Common myeloid progenitor, CD34-positive (primary cell): ENCODE measurements around the gene CAMTA1.

Source experiments
- CTCF ChIA-PET: fragments of 350-600 bp; sonication (Branson Sonifier 250); formaldehyde crosslinking; loops from one replicate; lab custom pipeline; 2021; ENCODE audit warnings: antibody characterized with exemption; lab: Charles Lee
- POLR2A ChIA-PET: fragments of 350-600 bp; sonication (Branson Sonifier 250); formaldehyde crosslinking; loops from one replicate; lab custom pipeline; 2021; ENCODE audit warnings: antibody characterized with exemption; lab: Charles Lee
- DNase-seq, 3 donors: peaks; one replicate each; pipeline versions ENCODE4 v3.0.0 to v3.0.0-alpha.2; 2013
- H3K27ac ChIP-seq, 2 experiments: 1 replicate in 1 of 2; 2 replicates in 1 of 2; pipeline ENCODE4 v1.7.0; 2013; ENCODE audit warnings: inconsistent platforms in 2 of 2, low read length in 2 of 2, mild to moderate bottlenecking in 2 of 2, low read depth in 1 of 2, moderate library complexity in 1 of 2; ENCODE audit not compliant: severe bottlenecking in 2 of 2, insufficient read depth in 1 of 2, poor library complexity in 1 of 2
- H3K27me3 ChIP-seq, 5 experiments: replicated peaks in 2 of 5; 1 replicate in 3 of 5; 2 replicates in 2 of 5; pipeline versions ENCODE4 v1.6.1 to v1.7.0; 2013; ENCODE audit warnings: low read length in 4 of 5, mild to moderate bottlenecking in 2 of 5, moderate library complexity in 2 of 5, inconsistent platforms in 1 of 5; ENCODE audit not compliant: insufficient read depth in 5 of 5, control insufficient read depth in 4 of 5
- H3K36me3 ChIP-seq, 4 experiments: 1 replicate in 2 of 4; 2 replicates in 2 of 4; pipeline versions ENCODE4 v1.6.1 to v1.7.0; 2013; ENCODE audit warnings: low read length in 3 of 4, control low read depth in 1 of 4, mild to moderate bottlenecking in 1 of 4; ENCODE audit not compliant: control insufficient read depth in 4 of 4, insufficient read depth in 4 of 4
- H3K4me1 ChIP-seq, 4 experiments: 1 replicate in 3 of 4; 2 replicates in 1 of 4; pipeline versions ENCODE4 v1.6.1 to v1.7.1; 2013; ENCODE audit warnings: low read length in 3 of 4, mild to moderate bottlenecking in 3 of 4, control low read depth in 1 of 4, inconsistent platforms in 1 of 4, moderate library complexity in 1 of 4; ENCODE audit not compliant: control insufficient read depth in 4 of 4, insufficient read depth in 4 of 4; ENCODE audit errors: control extremely low read depth in 1 of 4
- H3K4me3 ChIP-seq, 7 experiments: 1 replicate in 4 of 7; 2 replicates in 3 of 7; pipeline versions ENCODE4 v1.5.1 to v1.7.0; 2013; ENCODE audit warnings: mild to moderate bottlenecking in 7 of 7, low read length in 6 of 7, moderate library complexity in 6 of 7, inconsistent platforms in 2 of 7, low read depth in 2 of 7, control low read depth in 1 of 7; ENCODE audit not compliant: insufficient read depth in 4 of 7, control insufficient read depth in 1 of 7; ENCODE audit errors: extremely low read depth in 1 of 7
- H3K9me3 ChIP-seq, 5 experiments: 1 replicate in 4 of 5; 2 replicates in 1 of 5; pipeline versions ENCODE4 v1.6.1 to v1.7.1; 2013; ENCODE audit warnings: low read length in 4 of 5, mild to moderate bottlenecking in 2 of 5, inconsistent platforms in 1 of 5, low read depth in 1 of 5, moderate library complexity in 1 of 5; ENCODE audit not compliant: control insufficient read depth in 4 of 5, insufficient read depth in 2 of 5; ENCODE audit errors: control extremely low read depth in 1 of 5
- WGBS: methylation state at CpG from one replicate; pipeline ENCODE4 v1.1.5; 2013; ENCODE audit not compliant: insufficient coverage; 5-methylcytosine and 5-hydroxymethylcytosine counted together

Gene CAMTA1

DNA sequence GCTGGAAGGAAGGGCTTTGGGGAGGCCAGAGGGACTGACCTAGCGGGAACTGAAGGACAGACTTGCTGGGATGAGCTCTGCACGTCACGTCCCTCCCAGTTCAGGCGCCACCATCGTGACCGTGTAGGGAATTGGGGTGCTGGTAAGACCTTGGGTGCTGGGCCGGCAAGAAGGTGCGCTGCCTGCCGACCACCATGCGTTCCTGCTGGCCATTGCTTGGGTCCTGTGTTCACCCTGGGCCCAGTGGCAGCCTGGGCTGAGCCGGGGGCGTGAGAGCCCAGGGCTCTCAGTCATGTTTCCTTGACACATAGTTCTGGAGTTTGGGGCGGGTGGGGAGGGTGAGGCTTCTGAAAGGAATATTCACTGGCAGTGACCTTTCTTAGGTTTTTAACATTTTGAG lies 176.0 kb downstream of the CAMTA1 start:
- POLR2A ChIA-PET, result no interaction called here
- Histone ChIP-seq H3K36me3 (no peaks in the 10 kb centered on the region), H3K27ac (no peak overlapping the region), H3K9me3 (peaks cover 0 to 2% (median 0%) of the 10 kb centered on the region in 5 experiments), H3K4me3 (no peak overlapping the region), H3K27me3 (peaks cover 0 to 40% (median 23%) of the 10 kb centered on the region in 5 experiments), H3K4me1 (peaks cover 0 to 17% (median 9%) of the 10 kb centered on the region in 4 experiments)
- CTCF ChIA-PET, result interaction anchor here (0.7 to 1.2 kb wide), 2 partner anchors 10 to 108 kb away, joined by 3 to 4 read pairs; no protein-coding TSS in a partner anchor
- WGBS, result 93% methylated on average over 10 of the region's 13 CpGs
- no peak for DNase-seq

DNA sequence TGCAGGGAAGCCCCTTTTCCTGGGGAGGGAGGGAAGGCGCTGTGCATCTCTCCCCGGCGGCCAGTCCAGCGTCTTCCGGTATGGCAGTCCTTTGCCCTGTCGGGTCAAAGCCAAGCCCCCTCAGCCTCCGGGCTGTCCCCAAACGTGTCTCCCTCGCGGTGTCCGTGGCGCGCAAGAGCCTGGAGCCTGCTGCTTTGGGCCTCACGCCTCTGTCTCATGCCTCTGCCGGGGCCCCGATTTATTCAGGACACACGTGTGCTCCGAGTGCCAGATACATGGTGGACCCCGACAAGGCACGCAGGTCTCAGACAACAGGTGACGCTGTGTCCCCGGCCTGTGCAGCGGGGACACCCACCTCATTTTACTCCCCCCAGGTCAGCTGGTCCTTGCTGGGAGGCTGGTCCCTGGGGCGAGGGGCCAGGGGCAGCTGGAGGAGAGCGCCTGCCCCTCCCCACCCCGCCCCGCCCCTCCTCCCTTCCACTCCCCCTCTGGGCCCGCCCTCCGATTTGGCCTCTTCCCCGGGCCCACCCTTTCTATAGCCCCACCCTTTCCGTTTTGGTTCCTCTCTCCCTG lies 176.7 kb downstream of the CAMTA1 start:
- WGBS, result 7% methylated on average over 20 of the region's 31 CpGs
- ChIA-PET CTCF (interaction anchor here (0.7 kb wide), 1 partner anchor 11 kb away, joined by 4 read pairs; no protein-coding TSS in a partner anchor), POLR2A (no interaction called here)
- DNase-seq, result peak in 2 of 3 donors; percentile 26 to 50
- Histone ChIP-seq H3K27me3 (peaks cover 0 to 40% (median 23%) of the 10 kb centered on the region in 5 experiments), H3K27ac (no peak overlapping the region), H3K9me3 (peaks cover 0 to 2% (median 0%) of the 10 kb centered on the region in 5 experiments), H3K4me3 (peak overlapping the region in 4 of 7 experiments; percentile 8 to 53 (median 32)), H3K4me1 (peaks cover 0 to 17% (median 9%) of the 10 kb centered on the region in 4 experiments), H3K36me3 (no peaks in the 10 kb centered on the region)

DNA sequence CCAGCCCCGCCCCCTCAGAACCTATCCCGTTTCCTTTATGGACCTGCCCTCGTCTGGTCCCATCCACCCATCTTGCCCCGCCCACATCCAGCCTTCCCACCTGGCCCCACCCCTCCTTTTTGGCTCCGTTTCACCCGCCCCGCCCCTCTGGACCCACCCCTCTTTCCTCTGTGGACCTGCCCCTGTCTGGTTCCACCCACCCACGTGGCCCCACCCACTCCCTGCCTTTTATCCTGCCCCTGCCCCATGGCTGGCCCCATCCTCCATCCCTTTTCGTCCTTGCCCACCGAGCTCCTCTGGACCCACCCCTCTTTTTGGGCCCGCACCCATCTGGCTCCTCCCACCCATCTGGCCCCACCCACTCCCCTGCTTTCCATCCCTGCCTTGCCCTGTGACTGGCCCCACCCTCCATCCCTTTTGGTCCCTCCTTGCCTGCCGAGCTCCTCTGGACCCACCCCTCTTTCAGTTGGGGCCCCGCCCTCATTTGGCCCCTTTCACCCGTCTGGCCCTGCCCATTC lies 177.3 kb downstream of the CAMTA1 start:
- Histone ChIP-seq H3K36me3 (no peaks in the 10 kb centered on the region), H3K27ac (no peak overlapping the region), H3K9me3 (no peaks in the 10 kb centered on the region), H3K27me3 (peaks cover 0 to 40% (median 23%) of the 10 kb centered on the region in 5 experiments), H3K4me1 (peaks cover 0 to 17% (median 13%) of the 10 kb centered on the region in 4 experiments), H3K4me3 (peak overlapping the region in 4 of 7 experiments; percentile 11 to 42 (median 30))
- peak; percentile 55 to 80 (median 59) for DNase-seq
- 0% methylated on average over 9 of the region's 14 CpGs for WGBS
- CTCF ChIA-PET, result no interaction called here
- POLR2A ChIA-PET, result interaction anchor here (1.2 kb wide), 1 partner anchor 27 kb away, joined by 4 read pairs; no protein-coding TSS in a partner anchor

DNA sequence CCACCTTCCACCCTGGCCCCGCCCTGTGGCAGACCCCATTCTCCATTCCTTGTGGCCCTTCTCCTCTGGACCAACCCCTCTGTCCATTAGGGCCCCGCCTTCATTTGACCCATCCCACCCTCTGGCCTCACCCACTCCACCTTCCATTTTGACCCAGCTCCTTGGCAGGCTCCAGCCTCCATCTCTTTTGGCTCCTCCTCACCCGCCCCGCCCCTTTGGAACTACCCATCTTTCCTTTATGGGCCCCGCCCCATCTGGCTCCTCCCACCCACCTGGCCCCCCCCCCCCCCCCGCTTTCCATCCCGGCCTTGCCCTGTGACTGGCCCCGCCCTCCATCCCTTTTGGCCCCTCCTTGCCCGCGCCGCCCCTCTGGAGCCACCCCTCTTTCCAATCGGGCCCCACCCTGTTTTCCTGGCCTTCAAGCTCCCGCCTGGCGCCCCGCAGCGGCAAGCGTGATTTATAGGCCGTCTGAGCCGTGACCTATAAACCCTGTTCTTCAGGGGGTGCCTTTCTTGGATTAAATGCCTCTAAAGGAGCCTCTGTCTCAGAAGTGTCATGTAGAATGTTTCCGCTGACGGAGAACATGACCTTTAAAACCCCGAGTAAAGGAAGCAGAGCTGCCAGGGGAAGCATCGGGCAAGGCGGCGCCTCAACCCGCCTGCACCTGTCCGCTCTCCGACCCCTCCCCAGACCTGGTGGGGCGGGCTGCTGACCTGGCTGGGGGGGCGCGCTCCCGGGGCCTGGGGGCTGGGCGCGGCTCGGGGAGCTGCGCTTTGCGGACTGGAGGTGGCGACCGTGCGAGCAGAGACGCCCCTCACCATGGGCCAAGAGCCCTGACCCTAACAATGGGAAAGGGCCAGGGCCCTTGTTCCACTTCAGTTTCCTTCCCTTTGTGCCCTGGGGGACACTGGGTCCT lies 178.0 kb downstream of the CAMTA1 start:
- peaks cover 0 to 44% (median 23%) of the 10 kb centered on the region in 5 experiments for H3K27me3 ChIP-seq
- 1% methylated on average over 30 of the region's 41 CpGs for WGBS
- POLR2A ChIA-PET, result interaction anchor here (1.2 kb wide), 1 partner anchor 28 kb away, joined by 4 read pairs; no protein-coding TSS in a partner anchor
- H3K36me3 ChIP-seq, result no peaks in the 10 kb centered on the region
- peak overlapping the region in 5 of 7 experiments; percentile 8 to 66 (median 42) for H3K4me3 ChIP-seq
- CTCF ChIA-PET, result no interaction called here
- H3K4me1 ChIP-seq, result peaks cover 2 to 23% (median 18%) of the 10 kb centered on the region in 4 experiments
- no peaks in the 10 kb centered on the region for H3K9me3 ChIP-seq
- H3K27ac ChIP-seq, result no peak overlapping the region
- DNase-seq, result peak; percentile 53 to 77 (median 65)

DNA sequence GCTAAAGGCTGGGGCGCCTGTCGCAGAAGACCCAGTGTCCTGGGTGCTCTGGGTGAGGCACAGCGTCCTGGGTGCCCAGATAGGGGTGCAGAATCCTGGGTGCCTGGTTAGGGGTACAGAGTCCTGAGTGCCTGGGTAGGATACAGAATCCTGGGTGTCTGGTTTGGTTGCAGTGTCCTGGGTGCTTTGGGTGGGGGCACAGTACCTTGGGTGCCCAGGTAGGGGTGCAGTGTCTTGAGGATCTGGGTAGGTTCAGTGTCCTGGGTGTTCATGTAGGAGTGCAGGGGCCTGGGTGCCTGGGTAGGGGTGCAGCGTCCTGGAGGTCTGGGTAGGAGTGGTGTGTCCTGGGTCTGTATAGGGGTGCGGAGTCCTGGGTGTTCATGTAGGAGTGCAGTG lies 178.7 kb downstream of the CAMTA1 start:
- Histone ChIP-seq H3K4me3 (peak overlapping the region in 3 of 7 experiments; percentile 9 to 66 (median 46)), H3K36me3 (no peaks in the 10 kb centered on the region), H3K27ac (no peak overlapping the region), H3K27me3 (peaks cover 0 to 47% (median 24%) of the 10 kb centered on the region in 5 experiments), H3K4me1 (peaks cover 5 to 30% (median 24%) of the 10 kb centered on the region in 4 experiments), H3K9me3 (no peaks in the 10 kb centered on the region)
- 71% methylated on average over 4 of the region's 5 CpGs for WGBS
- POLR2A ChIA-PET, result no interaction called here
- DNase-seq, result no peak
- CTCF ChIA-PET, result no interaction called here

DNA sequence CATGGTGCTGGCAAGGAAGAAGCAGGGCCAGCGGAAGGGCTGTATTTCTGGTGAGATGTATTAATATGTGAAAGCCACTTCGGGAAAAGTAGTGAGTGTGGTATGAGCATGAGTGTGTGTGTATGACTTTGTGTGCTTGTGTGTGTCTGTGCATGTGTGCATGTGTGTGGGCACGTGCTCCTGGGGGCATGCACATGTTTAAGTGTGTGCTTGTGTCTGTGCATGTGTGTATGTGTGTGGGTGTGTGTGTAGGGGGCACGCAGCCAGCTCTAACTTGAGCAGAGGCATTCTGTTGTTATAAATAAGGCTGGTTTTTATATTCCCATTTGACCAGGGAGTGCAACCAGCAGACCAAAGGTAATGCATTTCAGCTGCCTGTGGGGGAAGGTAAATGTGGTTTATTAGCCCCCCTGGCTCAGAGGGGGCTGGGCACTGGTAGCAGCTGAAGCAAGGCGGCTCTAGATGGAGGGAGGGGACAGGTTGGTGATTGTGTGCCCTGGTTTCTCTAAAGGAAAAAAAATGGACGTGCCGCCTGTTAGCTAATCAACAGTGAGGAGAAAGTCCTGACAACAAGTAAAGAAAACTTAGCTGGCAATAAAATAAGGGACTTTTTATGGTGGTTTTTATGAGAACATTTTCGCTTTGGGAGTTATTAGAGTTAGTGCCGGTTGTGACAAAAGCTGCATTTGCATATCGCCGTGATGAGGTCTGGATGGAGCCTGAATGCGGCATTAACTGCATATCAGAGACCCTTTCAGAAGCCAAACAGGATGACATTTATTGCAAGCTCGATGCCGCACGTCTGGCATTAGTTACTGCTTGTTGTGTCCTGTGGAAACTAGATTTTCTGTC lies 180.1 kb downstream of the CAMTA1 start:
- H3K27ac ChIP-seq, result no peak overlapping the region
- 88% methylated on average over 13 of the region's 15 CpGs for WGBS
- DNase-seq, result no peak
- ChIA-PET CTCF (interaction anchor here (1.1 kb wide), 1 partner anchor 30 kb away, joined by 3 read pairs; no protein-coding TSS in a partner anchor), POLR2A (no interaction called here)
- peaks cover 5 to 39% (median 31%) of the 10 kb centered on the region in 4 experiments for H3K4me1 ChIP-seq
- H3K4me3 ChIP-seq, result no peak overlapping the region
- H3K27me3 ChIP-seq, result peaks cover 0 to 49% (median 17%) of the 10 kb centered on the region in 5 experiments
- H3K36me3 ChIP-seq, result no peaks in the 10 kb centered on the region
- no peaks in the 10 kb centered on the region for H3K9me3 ChIP-seq
